WTC11 (cell line): ENCODE data around the gene PSMD1. TPM values are rescaled to one million over a fixed set of nuclear protein-coding genes. Genes with fewer than 3 reads are reported as not detected.

Experiments used
- ATAC-seq: fragments of 200-7000 bp; cut with Tn5 transposase; 2 replicates; pipeline ENCODE4 v1.10.0; 2021; ENCODE audit warnings: mild to moderate bottlenecking, moderate library complexity
- CTCF ChIA-PET: fragments of 300-600 bp; sonication (Branson Sonifier 250); formaldehyde crosslinking; loops from one replicate; lab custom pipeline; 2021; ENCODE audit warnings: antibody characterized with exemption; lab: Charles Lee
- POLR2A ChIA-PET: fragments of 350-600 bp; sonication (Branson Sonifier 250); formaldehyde crosslinking; loops from one replicate; lab custom pipeline; 2021; ENCODE audit warnings: antibody characterized with exemption; lab: Charles Lee
- DNase-seq: peaks from one replicate; pipeline ENCODE4 v3.0.0; 2021; ENCODE audit warnings: low spot score
- H3K27ac Mint-ChIP-seq: 2 replicates; pipeline ENCODE4 v1.8.0; 2021; ENCODE audit warnings: mixed read lengths
- H3K27me3 Mint-ChIP-seq: 2 replicates; pipeline ENCODE4 v1.8.0; 2021; ENCODE audit warnings: low read depth, mild to moderate bottlenecking, moderate library complexity, mixed read lengths
- H3K36me3 Mint-ChIP-seq: 2 replicates; pipeline ENCODE4 v1.8.0; 2021; ENCODE audit warnings: mixed read lengths
- H3K4me1 Mint-ChIP-seq: 2 replicates; pipeline ENCODE4 v1.8.0; 2022; ENCODE audit warnings: mixed read lengths
- H3K4me3 Mint-ChIP-seq: 2 replicates; pipeline ENCODE4 v1.8.0; 2021; ENCODE audit warnings: mild to moderate bottlenecking, moderate library complexity, mixed read lengths
- H3K9me3 Mint-ChIP-seq: 2 replicates; pipeline ENCODE4 v1.8.0; 2021; ENCODE audit warnings: mixed read lengths
- ARID4B ChIP-seq: sonication (generic); formaldehyde crosslinking; IDR thresholded peaks from 2 replicates; pipeline ENCODE4 v1.8.0; 2023; ENCODE audit warnings: missing genetic modification reagents, mild to moderate bottlenecking, borderline replicate concordance
- E2F1 ChIP-seq: sonication (generic); formaldehyde crosslinking; IDR thresholded peaks from 2 replicates; pipeline ENCODE4 v1.8.0; 2022; ENCODE audit warnings: mild to moderate bottlenecking, missing genetic modification reagents
- ERG ChIP-seq: fragments of 250-450 bp; sonication (Bioruptor Pico); IDR thresholded peaks from 2 replicates; pipeline ENCODE4 v1.8.0; 2021; ENCODE audit warnings: mild to moderate bottlenecking
- HMGXB4 ChIP-seq: sonication (generic); formaldehyde crosslinking; IDR thresholded peaks from 2 replicates; pipeline ENCODE4 v1.8.1; 2023; ENCODE audit warnings: mild to moderate bottlenecking, moderate library complexity, missing genetic modification reagents
- KAT7 ChIP-seq: sonication (generic); formaldehyde crosslinking; IDR thresholded peaks from 2 replicates; pipeline ENCODE4 v1.8.1; 2023; ENCODE audit warnings: missing genetic modification reagents, mild to moderate bottlenecking, borderline replicate concordance
- NFE2L1 ChIP-seq: sonication (generic); formaldehyde crosslinking; IDR thresholded peaks from 2 replicates; pipeline ENCODE4 v1.8.1; 2023; ENCODE audit warnings: missing genetic modification reagents
- PRDM15 ChIP-seq: sonication (generic); formaldehyde crosslinking; IDR thresholded peaks from 2 replicates; pipeline ENCODE4 v1.8.0; 2022; ENCODE audit warnings: missing genetic modification reagents
- SMAD4 ChIP-seq: sonication (generic); formaldehyde crosslinking; IDR thresholded peaks from 2 replicates; pipeline ENCODE4 v1.8.0; 2022; ENCODE audit warnings: mild to moderate bottlenecking, missing genetic modification reagents
- TCF7 ChIP-seq: sonication (generic); formaldehyde crosslinking; IDR thresholded peaks from 2 replicates; pipeline ENCODE4 v1.8.0; 2022; ENCODE audit warnings: mild to moderate bottlenecking, low read depth, missing genetic modification reagents, moderate library complexity
- TEAD4 ChIP-seq: sonication (generic); formaldehyde crosslinking; IDR thresholded peaks from 2 replicates; pipeline ENCODE4 v1.8.0; 2022; ENCODE audit warnings: mild to moderate bottlenecking, missing genetic modification reagents
- ZNF219 ChIP-seq: sonication (generic); formaldehyde crosslinking; IDR thresholded peaks from 2 replicates; pipeline ENCODE4 v1.8.0; 2023; ENCODE audit warnings: missing genetic modification reagents, mild to moderate bottlenecking, borderline replicate concordance
- total RNA-seq: library from RNA; stranded (reverse); gene quantifications from 3 replicates; pipeline ENCODE4 v1.2.3, GENCODE V29; 2021

PSMD1 gene
- total RNA-seq, 1 experiment from 2014 or later: 163 TPM

GRCh38 chr2:231212329-231212845 lies 155.7 kb downstream of the PSMD1 start:
- TF ChIP-seq KAT7 (CRISPR knock-in tag) (no peak), ARID4B (CRISPR knock-in tag) (no peak), HMGXB4 (CRISPR knock-in tag) (no peak)
- H3K27me3 Mint-ChIP-seq: no peaks in the 10 kb centered on the region
- H3K9me3 Mint-ChIP-seq: no peaks in the 10 kb centered on the region
- no peak overlapping the region for H3K4me3 Mint-ChIP-seq
- H3K27ac Mint-ChIP-seq: no peak overlapping the region; the same call in 1 of the 2 replicates
- no peak for ATAC-seq
- DNase-seq: no peak
- ChIA-PET POLR2A (no interaction called here), CTCF (no interaction called here)
- H3K36me3 Mint-ChIP-seq: peaks cover 37% of the 10 kb centered on the region
- peaks cover 4% of the 10 kb centered on the region; the same call in 1 of the 2 replicates for H3K4me1 Mint-ChIP-seq

GRCh38 chr2:231213931-231214642 lies 157.4 kb downstream of the PSMD1 start:
- ATAC-seq: no peak
- TF ChIP-seq NFE2L1 (CRISPR knock-in tag): no peak
- no peak for TF ChIP-seq PRDM15
- TF ChIP-seq TCF7 (CRISPR knock-in tag): no peak
- TF ChIP-seq SMAD4 (CRISPR knock-in tag): no peak
- no peak for TF ChIP-seq ERG (CRISPR knock-in tag)
- no peak for TF ChIP-seq E2F1 (CRISPR knock-in tag)
- TF ChIP-seq ZNF219 (CRISPR knock-in tag): no peak
- TF ChIP-seq TEAD4: no peak
- CTCF ChIA-PET: no interaction called here
- Mint-ChIP-seq H3K9me3 (no peaks in the 10 kb centered on the region), H3K36me3 (peaks cover 40% of the 10 kb centered on the region), H3K27ac (no peak overlapping the region), H3K4me3 (no peak overlapping the region), H3K4me1 (no peaks in the 10 kb centered on the region), H3K27me3 (no peaks in the 10 kb centered on the region)
- DNase-seq: no peak
- POLR2A ChIA-PET: no interaction called here
